AG10803 (cell line): ENCODE measurements around the gene CLRN1.

Experiments
- DNase-seq: peaks from one replicate; pipeline ENCODE4 v3.0.0; 2010; ENCODE audit warnings: low read depth
- H3K4me3 ChIP-seq: 2 replicates; pipeline ENCODE4 v1.5.1; 2011; ENCODE audit warnings: mild to moderate bottlenecking, low read length, control low read depth
- CTCF ChIP-seq: conservative IDR thresholded peaks from 2 replicates; pipeline ENCODE4 v1.5.1; 2011; ENCODE audit warnings: mild to moderate bottlenecking, low read length, control low read depth, inconsistent platforms

Gene CLRN1

DNA sequence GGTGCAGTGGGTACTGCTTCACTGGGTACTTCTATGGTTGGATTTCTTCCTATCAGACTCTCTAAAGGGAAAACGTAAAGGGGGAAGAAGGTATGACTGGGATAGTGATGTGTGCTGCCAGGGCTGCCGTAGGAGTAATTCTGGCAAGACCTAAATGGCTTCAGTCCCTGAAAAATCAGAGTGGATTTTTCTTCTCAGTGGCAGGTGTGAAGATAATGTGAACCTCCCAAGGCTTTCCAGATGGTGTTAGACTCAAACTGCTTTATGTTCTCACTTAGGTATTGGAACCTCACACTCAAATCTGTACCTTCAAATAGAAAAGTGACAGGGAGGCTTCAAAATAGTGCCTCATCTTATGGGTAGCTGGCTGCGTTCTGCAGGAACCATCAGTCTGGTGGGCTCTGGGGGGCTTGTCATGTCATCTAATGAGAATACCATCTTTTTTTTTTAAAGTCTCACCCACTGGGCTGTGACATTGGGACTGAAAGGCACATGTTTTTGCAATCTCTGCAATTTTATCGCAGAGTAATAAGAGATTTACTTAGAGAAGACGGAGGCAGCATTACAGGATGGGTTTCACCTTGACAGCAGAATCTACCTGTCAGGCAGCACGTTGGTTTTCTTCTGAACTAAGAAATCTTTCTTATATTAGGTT is 95.8 kb downstream of the CLRN1 start:
- H3K4me3 ChIP-seq, result no peak overlapping the region
- no peak for TF ChIP-seq CTCF
- DNase-seq, result no peak
